ENCODE results near the gene CNRIP1. TPM values are rescaled to one million over a fixed set of nuclear protein-coding genes. Genes with fewer than 3 reads are reported as not detected.
"Not testable (repeated sequence)": the region's sequence is repeated elsewhere in the genome, so short reads cannot be mapped to it uniquely, and the experiment has no call there.

The CNRIP1 gene
- total and polyA plus RNA-seq, 4 donors, result 36.6 to 126 (median 87.0) TPM

GRCh38 chr2:68362069-68362468, 42.3 kb upstream of the CNRIP1 start:
- H3K27me3 ChIP-seq (ENCODE audit: control insufficient read depth, insufficient read depth, low read length), result no peaks in the 10 kb centered on the region
- no peaks in the 10 kb centered on the region for H3K36me3 ChIP-seq (ENCODE audit: control insufficient read depth, insufficient read depth, low read length)
- WGBS (ENCODE audit: insufficient coverage), result 30% methylated on average over 5 of the region's 12 CpGs
- no peak overlapping the region for H3K4me3 ChIP-seq (ENCODE audit: low read depth, low read length)
- no peak overlapping the region for H3K27ac ChIP-seq (ENCODE audit: low read depth, low read length)
- H3K9me3 ChIP-seq (ENCODE audit: control insufficient read depth, insufficient read depth, low read length), result no peaks in the 10 kb centered on the region
- peak in 3 of 6 donors; percentile 17 to 73 (median 63) for DNase-seq (ENCODE audit: low read depth in 4 of 6, low spot score in 6 of 6)
- H3K4me1 ChIP-seq (ENCODE audit: control insufficient read depth, insufficient read depth, low read length), result no peaks in the 10 kb centered on the region

- no peaks in the 10 kb centered on the region for H3K36me3 ChIP-seq (ENCODE audit: control insufficient read depth, insufficient read depth, low read length)
- H3K27ac ChIP-seq (ENCODE audit: low read depth, low read length), result no peak overlapping the region
- no peaks in the 10 kb centered on the region for H3K27me3 ChIP-seq (ENCODE audit: control insufficient read depth, insufficient read depth, low read length)
- DNase-seq (ENCODE audit: low read depth in 4 of 6, low spot score in 6 of 6), result no peak
- H3K4me1 ChIP-seq (ENCODE audit: control insufficient read depth, insufficient read depth, low read length), result no peaks in the 10 kb centered on the region
- no peaks in the 10 kb centered on the region for H3K9me3 ChIP-seq (ENCODE audit: control insufficient read depth, insufficient read depth, low read length)
- no peak overlapping the region for H3K4me3 ChIP-seq (ENCODE audit: low read depth, low read length)
- WGBS (ENCODE audit: insufficient coverage), result no CpG with 5 or more reads among the region's 3 CpGs
Measured at GRCh38 chr2:68359889-68360288, 40.1 kb upstream of the CNRIP1 start.

GRCh38 chr2:68357605-68358337, 38.0 kb upstream of the CNRIP1 start:
- no peak overlapping the region for H3K4me3 ChIP-seq (ENCODE audit: low read depth, low read length)
- H3K27ac ChIP-seq (ENCODE audit: low read depth, low read length), result no peak overlapping the region
- no peaks in the 10 kb centered on the region for H3K36me3 ChIP-seq (ENCODE audit: control insufficient read depth, insufficient read depth, low read length)
- 45% methylated on average over 2 of the region's 6 CpGs for WGBS (ENCODE audit: insufficient coverage)
- no peaks in the 10 kb centered on the region for H3K4me1 ChIP-seq (ENCODE audit: control insufficient read depth, insufficient read depth, low read length)
- DNase-seq (ENCODE audit: low read depth in 4 of 6, low spot score in 6 of 6), result peak in 3 of 6 donors; percentile 7 to 56 (median 37)
- H3K9me3 ChIP-seq (ENCODE audit: control insufficient read depth, insufficient read depth, low read length), result no peaks in the 10 kb centered on the region
- no peaks in the 10 kb centered on the region for H3K27me3 ChIP-seq (ENCODE audit: control insufficient read depth, insufficient read depth, low read length)

GRCh38 chr2:68356599-68357239, 37.0 kb upstream of the CNRIP1 start:
- H3K27me3 ChIP-seq (ENCODE audit: control insufficient read depth, insufficient read depth, low read length), result no peaks in the 10 kb centered on the region

GRCh38 chr2:68352651-68353391, 33.1 kb upstream of the CNRIP1 start:
- 72% methylated on average over 2 of the region's 2 CpGs for WGBS (ENCODE audit: insufficient coverage)
- H3K4me1 ChIP-seq (ENCODE audit: control insufficient read depth, insufficient read depth, low read length), result no peaks in the 10 kb centered on the region
- H3K27ac ChIP-seq (ENCODE audit: low read depth, low read length), result no peak overlapping the region
- H3K36me3 ChIP-seq (ENCODE audit: control insufficient read depth, insufficient read depth, low read length), result no peaks in the 10 kb centered on the region
- no peaks in the 10 kb centered on the region for H3K9me3 ChIP-seq (ENCODE audit: control insufficient read depth, insufficient read depth, low read length)
- no peak overlapping the region for H3K4me3 ChIP-seq (ENCODE audit: low read depth, low read length)
- no peaks in the 10 kb centered on the region for H3K27me3 ChIP-seq (ENCODE audit: control insufficient read depth, insufficient read depth, low read length)
- no peak for DNase-seq (ENCODE audit: low read depth in 4 of 6, low spot score in 6 of 6)

More at GRCh38 chr2:68356599-68357239, 37.0 kb upstream of the CNRIP1 start:
- no peak overlapping the region for H3K27ac ChIP-seq (ENCODE audit: low read depth, low read length)
- H3K36me3 ChIP-seq (ENCODE audit: control insufficient read depth, insufficient read depth, low read length), result no peaks in the 10 kb centered on the region
- H3K4me3 ChIP-seq (ENCODE audit: low read depth, low read length), result no peak overlapping the region
- H3K4me1 ChIP-seq (ENCODE audit: control insufficient read depth, insufficient read depth, low read length), result no peaks in the 10 kb centered on the region
- no peaks in the 10 kb centered on the region for H3K9me3 ChIP-seq (ENCODE audit: control insufficient read depth, insufficient read depth, low read length)
- DNase-seq (ENCODE audit: low read depth in 4 of 6, low spot score in 6 of 6), result no peak
- WGBS (ENCODE audit: insufficient coverage), result 96% methylated on average over 2 of the region's 4 CpGs

- Histone ChIP-seq H3K9me3 (ENCODE audit: control insufficient read depth, insufficient read depth, low read length) (no peaks in the 10 kb centered on the region), H3K36me3 (ENCODE audit: control insufficient read depth, insufficient read depth, low read length) (no peaks in the 10 kb centered on the region), H3K4me3 (ENCODE audit: low read depth, low read length) (no peak overlapping the region), H3K27ac (ENCODE audit: low read depth, low read length) (no peak overlapping the region), H3K4me1 (ENCODE audit: control insufficient read depth, insufficient read depth, low read length) (no peaks in the 10 kb centered on the region), H3K27me3 (ENCODE audit: control insufficient read depth, insufficient read depth, low read length) (no peaks in the 10 kb centered on the region)
- DNase-seq (ENCODE audit: low read depth in 4 of 6, low spot score in 6 of 6), result no peak
- WGBS (ENCODE audit: insufficient coverage), result 100% methylated on average over 2 of the region's 6 CpGs
Measured at GRCh38 chr2:68351997-68352396, 32.2 kb upstream of the CNRIP1 start.

GRCh38 chr2:68349091-68349490, 29.3 kb upstream of the CNRIP1 start:
- H3K27ac ChIP-seq (ENCODE audit: low read depth, low read length); DNase-seq (ENCODE audit: low read depth in 4 of 6, low spot score in 6 of 6); H3K4me1 ChIP-seq (ENCODE audit: control insufficient read depth, insufficient read depth, low read length); H3K27me3 ChIP-seq (ENCODE audit: control insufficient read depth, insufficient read depth, low read length); H3K36me3 ChIP-seq (ENCODE audit: control insufficient read depth, insufficient read depth, low read length); H3K4me3 ChIP-seq (ENCODE audit: low read depth, low read length); H3K9me3 ChIP-seq (ENCODE audit: control insufficient read depth, insufficient read depth, low read length): not testable (repeated sequence)
- WGBS (ENCODE audit: insufficient coverage), result 100% methylated on average over 1 of the region's 4 CpGs

GRCh38 chr2:68345129-68345875, 25.6 kb upstream of the CNRIP1 start:
- Histone ChIP-seq H3K27ac (ENCODE audit: low read depth, low read length) (no peak overlapping the region), H3K4me3 (ENCODE audit: low read depth, low read length) (no peak overlapping the region), H3K27me3 (ENCODE audit: control insufficient read depth, insufficient read depth, low read length) (no peaks in the 10 kb centered on the region), H3K9me3 (ENCODE audit: control insufficient read depth, insufficient read depth, low read length) (no peaks in the 10 kb centered on the region), H3K36me3 (ENCODE audit: control insufficient read depth, insufficient read depth, low read length) (no peaks in the 10 kb centered on the region), H3K4me1 (ENCODE audit: control insufficient read depth, insufficient read depth, low read length) (no peaks in the 10 kb centered on the region)
- WGBS (ENCODE audit: insufficient coverage), result 83% methylated on average over 6 of the region's 9 CpGs
- no peak for DNase-seq (ENCODE audit: low read depth in 4 of 6, low spot score in 6 of 6)

GRCh38 chr2:68344031-68344430, 24.3 kb upstream of the CNRIP1 start:
- no peaks in the 10 kb centered on the region for H3K27me3 ChIP-seq (ENCODE audit: control insufficient read depth, insufficient read depth, low read length)
- no CpG with 5 or more reads among the region's 1 CpG for WGBS (ENCODE audit: insufficient coverage)
- no peak for DNase-seq (ENCODE audit: low read depth in 4 of 6, low spot score in 6 of 6)
- H3K27ac ChIP-seq (ENCODE audit: low read depth, low read length), result no peak overlapping the region
- H3K36me3 ChIP-seq (ENCODE audit: control insufficient read depth, insufficient read depth, low read length), result no peaks in the 10 kb centered on the region
- H3K9me3 ChIP-seq (ENCODE audit: control insufficient read depth, insufficient read depth, low read length), result no peaks in the 10 kb centered on the region
- H3K4me1 ChIP-seq (ENCODE audit: control insufficient read depth, insufficient read depth, low read length), result no peaks in the 10 kb centered on the region
- no peak overlapping the region for H3K4me3 ChIP-seq (ENCODE audit: low read depth, low read length)
